GM12878 (cell line): ENCODE measurements around the gene EXO5. TPM values are rescaled to one million over a fixed set of nuclear protein-coding genes. Genes with fewer than 3 reads are reported as not detected.
"Not testable (repeated sequence)": the region's sequence is repeated elsewhere in the genome, so short reads cannot be mapped to it uniquely, and the experiment has no call there.

Experiments
- ATAC-seq: fragments of 200-7000 bp; cut with Tn5 transposase; 3 replicates; pipeline ENCODE4 v1.9.1; 2020; ENCODE audit warnings: mild to moderate bottlenecking, moderate library complexity
- BruUV-seq: library from RNA; stranded (reverse); fragments of 400-500 nt; replicated peaks from 2 replicates; lab custom pipeline; 2021; lab: Mats Ljungman, UMichigan
- CTCF ChIA-PET: fragments of 300-600 bp; sonication (Branson Sonifier 250); formaldehyde crosslinking; extraction: SDS; loops from one replicate; lab custom pipeline; 2021; ENCODE audit warnings: inconsistent platforms; lab: Yijun Ruan, JAX
- POLR2A ChIA-PET: fragments of 350-600 bp; formaldehyde crosslinking; extraction: SDS; loops from one replicate; lab custom pipeline; 2021; ENCODE audit warnings: inconsistent platforms; lab: Charles Lee
- RAD21 ChIA-PET: fragments of 300-600 bp; sonication (Branson Sonifier 250); formaldehyde crosslinking; loops from one replicate; lab custom pipeline; 2023; ENCODE audit warnings: antibody characterized with exemption; ENCODE audit not compliant: unreplicated experiment; lab: Charles Lee
- SMC1A ChIA-PET: fragments of 300-600 bp; sonication (Branson Sonifier 250); formaldehyde crosslinking; loops from one replicate; lab custom pipeline; 2023; ENCODE audit not compliant: unreplicated experiment, uncharacterized antibody; lab: Charles Lee
- DNase-seq: peaks from one replicate; pipeline ENCODE4 v3.0.0-alpha.2; 2011; ENCODE audit warnings: low read depth, low spot score
- FAIRE-seq: peaks from 3 replicates; lab custom pipeline; 2011; peaks lifted over from hg19 to GRCh38; lab: Jason Lieb, UNC
- H2AFZ ChIP-seq: 2 replicates; pipeline ENCODE4 v1.6.0; 2011; ENCODE audit warnings: low read depth, low read length, control low read depth; ENCODE audit not compliant: control insufficient read depth
- H3K27ac ChIP-seq: 2 replicates; pipeline ENCODE4 v1.5.1; 2011; ENCODE audit warnings: control low read depth; ENCODE audit not compliant: control insufficient read depth, insufficient read depth
- H3K27me3 ChIP-seq, 2 experiments: replicated peaks in 1 of 2; 2 replicates each; pipeline versions ENCODE4 v1.6.0 to v1.6.1; 2011; ENCODE audit warnings: low read length in 1 of 2; ENCODE audit not compliant: control insufficient read depth in 2 of 2, insufficient read depth in 2 of 2
- H3K36me3 ChIP-seq, 2 experiments: 2 replicates each; pipeline ENCODE4 v1.5.1; 2011; ENCODE audit warnings: low read length in 1 of 2; ENCODE audit not compliant: control insufficient read depth in 2 of 2, insufficient read depth in 2 of 2
- H3K4me1 ChIP-seq: 2 replicates; pipeline ENCODE4 v1.6.1; 2011; ENCODE audit warnings: mild to moderate bottlenecking, low read length, moderate library complexity, mixed read lengths; ENCODE audit not compliant: control insufficient read depth, insufficient read depth
- H3K4me2 ChIP-seq: 2 replicates; pipeline ENCODE4 v1.6.0; 2011; ENCODE audit warnings: control low read depth; ENCODE audit not compliant: control insufficient read depth, insufficient read depth
- H3K4me3 ChIP-seq: fragments of 200-600 bp; sonication (generic); 2 replicates; pipeline ENCODE4 v1.5.1; 2016
- H3K79me2 ChIP-seq: 2 replicates; pipeline ENCODE4 v1.6.0; 2011; ENCODE audit warnings: low read length; ENCODE audit not compliant: control insufficient read depth, insufficient read depth
- H3K9ac ChIP-seq: 2 replicates; pipeline ENCODE4 v1.8.0; 2011; ENCODE audit warnings: low read length, control low read depth, mixed read lengths; ENCODE audit not compliant: control insufficient read depth, insufficient read depth
- H3K9me3 ChIP-seq: replicated peaks from 3 replicates; pipeline ENCODE4 v1.5.1; 2011; ENCODE audit warnings: mild to moderate bottlenecking, low read length; ENCODE audit not compliant: control insufficient read depth, insufficient read depth
- H4K20me1 ChIP-seq: 2 replicates; pipeline ENCODE4 v1.6.0; 2011; ENCODE audit not compliant: control insufficient read depth, insufficient read depth
- BCL3 ChIP-seq: IDR thresholded peaks from 2 replicates; pipeline ENCODE4 v1.6.1; 2011; ENCODE audit warnings: borderline replicate concordance, low read depth, mild to moderate bottlenecking, moderate library complexity, low read length; ENCODE audit not compliant: insufficient read depth, poor library complexity, severe bottlenecking
- CEBPZ ChIP-seq: fragments of 150-350 bp; IDR thresholded peaks from 2 replicates; pipeline ENCODE4 v1.6.1; 2016; ENCODE audit warnings: low read depth, low read length
- CREB1 ChIP-seq: IDR thresholded peaks from 2 replicates; pipeline ENCODE4 v1.6.1; 2012; ENCODE audit warnings: low read depth, mild to moderate bottlenecking, inconsistent platforms
- ELK1 ChIP-seq: IDR thresholded peaks from 2 replicates; pipeline ENCODE4 v1.6.1; 2012; ENCODE audit warnings: low read depth, low read length, improper control_type of control experiment
- HDAC2 ChIP-seq: fragments of 200-600 bp; sonication (generic); IDR thresholded peaks from 2 replicates; pipeline ENCODE4 v1.6.1; 2017
- RB1 ChIP-seq: fragments of 450-650 bp; formaldehyde crosslinking; IDR thresholded peaks from 2 replicates; pipeline ENCODE4 v1.6.1; 2017; ENCODE audit warnings: mild to moderate bottlenecking, borderline replicate concordance
- SMC3 ChIP-seq: IDR thresholded peaks from 2 replicates; pipeline ENCODE4 v1.6.1; 2011; ENCODE audit warnings: low read length, improper control_type of control experiment, borderline replicate concordance
- SRF ChIP-seq, 2 experiments: IDR thresholded peaks; 2 replicates each; pipeline ENCODE4 v1.6.1; 2011; ENCODE audit warnings: low read depth in 2 of 2, low read length in 2 of 2, mild to moderate bottlenecking in 1 of 2, moderate library complexity in 1 of 2
- USF2 ChIP-seq: IDR thresholded peaks from 2 replicates; pipeline ENCODE4 v1.6.1; 2011; ENCODE audit warnings: low read depth, low read length, improper control_type of control experiment, borderline replicate concordance
- YBX1 ChIP-seq: fragments of 450-650 bp; IDR thresholded peaks from 2 replicates; pipeline ENCODE4 v1.6.1; 2016; ENCODE audit warnings: antibody characterized with exemption
- WGBS: methylation state at CpG from one replicate; pipeline ENCODE4 v1.1.6; 2016; ENCODE audit warnings: low lambda C conversion rate; ENCODE audit not compliant: insufficient replicate concordance, insufficient coverage; ENCODE audit errors: missing lambda C conversion rate; 5-methylcytosine and 5-hydroxymethylcytosine counted together
- in situ Hi-C: fragments of 300-500 bp; cut with MboI; formaldehyde crosslinking; loops from 9 replicates; pipeline ENCODE4 v1.14.3; 2018; ENCODE audit warnings: mixed read lengths
- intact Hi-C: fragments of 100-400 bp; cut with micrococcal nuclease; formaldehyde crosslinking; loops from one replicate; pipeline ENCODE4 v1.14.2; 2022; ENCODE audit not compliant: unreplicated experiment
- polyA plus RNA-seq, 11 experiments: library from polyadenylated mRNA; depleted of rRNA in 4 of 11; unstranded in 6 of 11; stranded (reverse) in 5 of 11; fragments of >200 nt; fragmentation: Nextera tagmentation in 4 of 11; fragmentation: Illumina TruSeq in 1 of 11; extraction: Ambion mirVana in 4 of 11; extraction: Trizol in 1 of 11; gene quantifications; 1 replicate in 1 of 11; 2 replicates in 10 of 11; pipeline versions ENCODE4 v1.2.1 to v1.2.3, GENCODE V29; 2011 to 2016; ENCODE audit warnings: inconsistent platforms in 2 of 11, missing spikeins in 2 of 11, low read depth in 1 of 11
- total RNA-seq, 4 experiments: library from RNA; depleted of rRNA in 3 of 4; stranded (reverse); fragments of >200 nt in 3 of 4; fragmentation: Illumina TruSeq in 1 of 4; extraction: Trizol in 1 of 4; gene quantifications; 2 replicates each; pipeline versions ENCODE4 v1.2.1 to v1.2.3, GENCODE V29; 2013 to 2021

Gene EXO5
- total and polyA plus RNA-seq, 10 of the 15 experiments (the other 5 are each of a cell fraction or from before 2014, with no cell fraction given), result 2.1 to 10.1 (median 8.5) TPM

DNA sequence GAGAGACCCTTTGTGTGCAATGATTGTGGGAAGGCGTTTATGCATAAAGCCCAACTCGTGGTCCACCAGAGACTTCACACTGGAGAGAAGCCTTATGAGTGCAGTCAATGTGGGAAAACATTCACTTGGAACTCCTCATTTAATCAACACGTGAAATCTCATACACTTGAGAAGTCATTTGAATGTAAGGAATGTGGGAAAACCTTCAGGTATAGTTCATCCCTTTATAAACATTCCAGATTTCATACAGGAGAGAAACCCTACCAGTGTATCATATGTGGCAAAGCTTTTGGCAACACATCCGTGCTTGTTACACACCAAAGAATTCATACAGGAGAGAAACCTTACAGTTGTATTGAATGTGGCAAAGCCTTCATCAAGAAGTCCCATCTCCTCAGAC, 38.4 kb downstream of the EXO5 start (continued):
- no peak for TF ChIP-seq USF2

DNA sequence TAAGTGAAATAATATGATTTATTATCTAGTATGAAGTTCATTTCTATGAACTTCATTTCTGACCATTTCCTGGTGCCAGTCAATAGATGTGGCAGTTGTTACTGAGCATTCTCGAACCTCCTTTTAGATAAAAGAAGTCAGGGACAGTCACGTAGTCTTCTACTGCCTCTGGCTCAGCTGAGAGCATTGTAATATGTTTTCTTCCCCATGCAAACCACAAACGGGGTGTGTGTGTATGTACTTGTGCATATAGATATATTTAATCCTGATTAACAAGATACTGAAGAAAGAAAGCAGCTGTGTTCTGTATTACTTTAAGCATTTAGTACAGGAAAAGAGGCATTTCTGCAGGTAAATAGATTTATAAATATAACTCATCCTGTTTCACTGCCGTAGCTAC, 44.5 kb downstream of the EXO5 start:
- Histone ChIP-seq H3K4me3 (no peak overlapping the region), H3K9ac (no peak overlapping the region), H3K4me2 (no peak overlapping the region), H2AFZ (no peak overlapping the region), H3K27me3 (no peaks in the 10 kb centered on the region), H3K9me3 (no peaks in the 10 kb centered on the region; the same call in 2 of the 3 replicates), H4K20me1 (no peaks in the 10 kb centered on the region), H3K27ac (no peak overlapping the region), H3K79me2 (no peaks in the 10 kb centered on the region), H3K4me1 (no peaks in the 10 kb centered on the region), H3K36me3 (no peaks in the 10 kb centered on the region)
- no peak for ATAC-seq
- no peak for TF ChIP-seq BCL3
- TF ChIP-seq HDAC2, result no peak
- no peak for TF ChIP-seq ELK1
- TF ChIP-seq CEBPZ, result no peak
- no peak for TF ChIP-seq YBX1
- no peak for TF ChIP-seq CREB1
- TF ChIP-seq RB1, result no peak
- no peak for TF ChIP-seq SRF (IDR thresholded peaks at IDR 0.05; ENCODE audit: low read depth in 2 of 2, low read length in 2 of 2)
- no peak for TF ChIP-seq SMC3
- intact Hi-C loops (no loop called here), in situ Hi-C loops (no loop called here)
- BruUV-seq, result no TSS peak
- RAD21 ChIA-PET, result no interaction called here
- CTCF ChIA-PET, result interaction anchor here (0.8 kb wide), 1 partner anchor 21 kb away, joined by 3 read pairs; no protein-coding TSS in a partner anchor
- FAIRE-seq, result no peak
- POLR2A ChIA-PET, result no interaction called here
- no peak for DNase-seq
- 35% methylated on average over 4 of the region's 4 CpGs for WGBS
- SMC1A ChIA-PET, result no interaction called here

GRCh38 chr1:40554807-40555206, 46.2 kb downstream of the EXO5 start:
- H3K9me3 ChIP-seq, ATAC-seq, FAIRE-seq, H3K36me3 ChIP-seq, H3K4me2 ChIP-seq, H3K79me2 ChIP-seq, H3K27me3 ChIP-seq, BruUV-seq, H4K20me1 ChIP-seq, H3K4me1 ChIP-seq, H3K9ac ChIP-seq, RAD21 ChIA-PET, POLR2A ChIA-PET, H3K27ac ChIP-seq, H3K4me3 ChIP-seq, DNase-seq, SMC1A ChIA-PET, H2AFZ ChIP-seq, intact Hi-C loops, in situ Hi-C loops: not testable (repeated sequence)
- WGBS, result 71% methylated on average over 7 of the region's 7 CpGs
- CTCF ChIA-PET, result interaction anchor here (0.6 to 1.0 kb wide), 2 partner anchors 22 to 364 kb away, joined by 3 to 9 read pairs; no protein-coding TSS in a partner anchor
